ENCODE measurements around the gene PIP4K2C.
"Not testable (repeated sequence)": the region's sequence is repeated elsewhere in the genome, so short reads cannot be mapped to it uniquely, and the experiment has no call there.

The PIP4K2C gene

DNA sequence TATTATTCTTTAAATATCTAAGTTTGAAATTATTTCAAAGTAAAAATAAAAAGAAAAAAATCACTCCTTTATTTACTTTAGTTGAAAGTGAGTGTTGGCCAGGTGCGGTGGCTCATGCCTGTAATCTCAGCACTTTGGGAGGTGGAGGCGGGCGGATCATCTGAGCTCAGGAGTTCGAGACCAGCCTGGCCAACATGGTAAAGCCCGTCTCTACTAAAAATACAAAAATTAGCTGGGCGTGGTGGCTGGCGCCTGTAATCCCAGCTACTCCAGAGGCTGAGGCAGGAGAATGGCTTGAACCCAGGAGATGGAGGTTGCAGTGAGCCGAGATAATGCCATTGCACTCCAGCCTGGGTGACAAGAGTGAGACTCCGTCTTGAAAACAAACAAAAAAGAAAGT, 45.7 kb downstream of the PIP4K2C start:
- not testable (repeated sequence) for H3K56ac ChIP-seq (ENCODE audit: low read length); H3K4me3 ChIP-seq (ENCODE audit: low read length); H3K4ac ChIP-seq (ENCODE audit: low read depth, low read length); H2BK15ac ChIP-seq (replicated peaks; ENCODE audit: low read depth); H2AK5ac ChIP-seq (ENCODE audit: low read length); H3K27me3 ChIP-seq (ENCODE audit: insufficient read depth, low read length, poor library complexity); H3K23ac ChIP-seq (ENCODE audit: low read length); H3K4me1 ChIP-seq (ENCODE audit: control insufficient read depth, low read depth, low read length); H3K27ac ChIP-seq (ENCODE audit: low read depth, low read length); H3K9ac ChIP-seq (ENCODE audit: low read length); H3K18ac ChIP-seq (ENCODE audit: low read length); H3K79me2 ChIP-seq (ENCODE audit: control insufficient read depth, insufficient read depth, low read length); H3K79me1 ChIP-seq (ENCODE audit: low read length); DNase-seq; H2BK5ac ChIP-seq (ENCODE audit: low read length); H4K8ac ChIP-seq (ENCODE audit: low read depth, low read length); H4K5ac ChIP-seq (ENCODE audit: low read length); H2BK120ac ChIP-seq (ENCODE audit: low read depth, low read length); H3K4me2 ChIP-seq (ENCODE audit: low read length); H3K36me3 ChIP-seq (ENCODE audit: control insufficient read depth, insufficient read depth, low read length)
- no CpG with 5 or more reads among the region's 9 CpGs for WGBS (ENCODE audit: extremely low coverage, insufficient coverage, low lambda C conversion rate)

DNA sequence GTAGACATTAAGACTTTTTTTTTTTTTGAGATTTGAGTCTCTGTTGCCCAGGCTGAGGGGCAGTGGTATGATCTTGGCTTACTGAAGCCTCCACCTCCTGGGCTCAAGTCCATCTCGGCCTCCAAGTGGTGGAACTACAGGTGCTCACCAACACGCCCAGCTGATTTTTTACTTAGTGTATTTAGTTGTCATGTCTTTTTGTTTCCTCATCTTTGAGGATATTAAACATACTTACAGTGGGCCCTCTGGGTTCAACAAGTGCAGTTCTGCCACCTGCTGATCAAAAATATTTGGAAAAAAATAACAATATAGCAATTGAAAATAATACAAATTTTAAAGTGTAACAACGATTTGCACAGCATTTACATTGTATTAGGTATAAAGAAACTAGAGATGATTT, 46.4 kb downstream of the PIP4K2C start:
- no peak overlapping the region for H4K8ac ChIP-seq (ENCODE audit: low read depth, low read length)
- H3K18ac ChIP-seq (ENCODE audit: low read length): no peak overlapping the region
- H3K4me3 ChIP-seq (ENCODE audit: low read length): no peak overlapping the region
- H3K4me2 ChIP-seq (ENCODE audit: low read length): no peak overlapping the region
- no peaks in the 10 kb centered on the region for H3K4me1 ChIP-seq (ENCODE audit: control insufficient read depth, low read depth, low read length)
- no peak overlapping the region for H4K5ac ChIP-seq (ENCODE audit: low read length)
- no peaks in the 10 kb centered on the region for H3K27me3 ChIP-seq (ENCODE audit: insufficient read depth, low read length, poor library complexity)
- DNase-seq: no peak
- H3K4ac ChIP-seq (ENCODE audit: low read depth, low read length): no peak overlapping the region
- H2BK15ac ChIP-seq (replicated peaks; ENCODE audit: low read depth): no peak overlapping the region
- H2BK120ac ChIP-seq (ENCODE audit: low read depth, low read length): no peak overlapping the region
- H3K56ac ChIP-seq (ENCODE audit: low read length): no peak overlapping the region
- no peaks in the 10 kb centered on the region for H3K79me2 ChIP-seq (ENCODE audit: control insufficient read depth, insufficient read depth, low read length)
- no peak overlapping the region for H2BK5ac ChIP-seq (ENCODE audit: low read length)
- H3K27ac ChIP-seq (ENCODE audit: low read depth, low read length): no peak overlapping the region
- H3K36me3 ChIP-seq (ENCODE audit: control insufficient read depth, insufficient read depth, low read length): no peaks in the 10 kb centered on the region
- H3K79me1 ChIP-seq (ENCODE audit: low read length): no peaks in the 10 kb centered on the region
- H2AK5ac ChIP-seq (ENCODE audit: low read length): no peak overlapping the region
- H3K9ac ChIP-seq (ENCODE audit: low read length): no peak overlapping the region
- H3K23ac ChIP-seq (ENCODE audit: low read length): no peak overlapping the region
- no CpG with 5 or more reads among the region's 3 CpGs for WGBS (ENCODE audit: extremely low coverage, insufficient coverage, low lambda C conversion rate)

DNA sequence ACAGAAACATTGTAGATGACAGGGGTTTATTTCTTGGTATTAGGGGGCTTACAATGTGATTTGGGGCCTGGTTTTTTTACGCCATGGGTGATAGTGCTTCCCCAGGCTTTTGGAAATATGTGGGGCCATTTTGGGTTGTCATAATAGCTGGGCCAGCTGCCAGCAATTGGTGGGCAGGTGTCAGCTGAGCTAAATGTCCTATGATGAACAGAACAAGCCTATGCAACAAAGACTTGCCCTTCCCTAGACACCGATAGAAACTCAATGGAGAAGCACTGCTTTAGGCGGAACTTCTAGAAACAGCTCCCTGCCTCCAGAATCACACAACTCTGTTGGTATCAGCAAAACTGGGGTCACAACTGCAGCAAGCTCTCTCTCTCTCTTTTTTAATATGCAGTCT, 47.1 kb downstream of the PIP4K2C start:
- H4K5ac ChIP-seq (ENCODE audit: low read length): no peak overlapping the region
- H3K23ac ChIP-seq (ENCODE audit: low read length): no peak overlapping the region
- H3K27me3 ChIP-seq (ENCODE audit: insufficient read depth, low read length, poor library complexity): no peaks in the 10 kb centered on the region
- no CpG with 5 or more reads among the region's 3 CpGs for WGBS (ENCODE audit: extremely low coverage, insufficient coverage, low lambda C conversion rate)
- H2BK15ac ChIP-seq (replicated peaks; ENCODE audit: low read depth): no peak overlapping the region
- no peak overlapping the region for H3K9ac ChIP-seq (ENCODE audit: low read length)
- no peaks in the 10 kb centered on the region for H3K79me2 ChIP-seq (ENCODE audit: control insufficient read depth, insufficient read depth, low read length)
- H3K4me3 ChIP-seq (ENCODE audit: low read length): no peak overlapping the region
- H2BK120ac ChIP-seq (ENCODE audit: low read depth, low read length): no peak overlapping the region
- H3K18ac ChIP-seq (ENCODE audit: low read length): no peak overlapping the region
- H3K56ac ChIP-seq (ENCODE audit: low read length): no peak overlapping the region
- H4K8ac ChIP-seq (ENCODE audit: low read depth, low read length): no peak overlapping the region
- DNase-seq: no peak
- no peak overlapping the region for H2BK5ac ChIP-seq (ENCODE audit: low read length)
- no peak overlapping the region for H3K27ac ChIP-seq (ENCODE audit: low read depth, low read length)
- no peaks in the 10 kb centered on the region for H3K36me3 ChIP-seq (ENCODE audit: control insufficient read depth, insufficient read depth, low read length)
- no peaks in the 10 kb centered on the region for H3K4me1 ChIP-seq (ENCODE audit: control insufficient read depth, low read depth, low read length)
- H3K79me1 ChIP-seq (ENCODE audit: low read length): no peaks in the 10 kb centered on the region
- H3K4me2 ChIP-seq (ENCODE audit: low read length): no peak overlapping the region
- no peak overlapping the region for H2AK5ac ChIP-seq (ENCODE audit: low read length)
- H3K4ac ChIP-seq (ENCODE audit: low read depth, low read length): no peak overlapping the region

DNA sequence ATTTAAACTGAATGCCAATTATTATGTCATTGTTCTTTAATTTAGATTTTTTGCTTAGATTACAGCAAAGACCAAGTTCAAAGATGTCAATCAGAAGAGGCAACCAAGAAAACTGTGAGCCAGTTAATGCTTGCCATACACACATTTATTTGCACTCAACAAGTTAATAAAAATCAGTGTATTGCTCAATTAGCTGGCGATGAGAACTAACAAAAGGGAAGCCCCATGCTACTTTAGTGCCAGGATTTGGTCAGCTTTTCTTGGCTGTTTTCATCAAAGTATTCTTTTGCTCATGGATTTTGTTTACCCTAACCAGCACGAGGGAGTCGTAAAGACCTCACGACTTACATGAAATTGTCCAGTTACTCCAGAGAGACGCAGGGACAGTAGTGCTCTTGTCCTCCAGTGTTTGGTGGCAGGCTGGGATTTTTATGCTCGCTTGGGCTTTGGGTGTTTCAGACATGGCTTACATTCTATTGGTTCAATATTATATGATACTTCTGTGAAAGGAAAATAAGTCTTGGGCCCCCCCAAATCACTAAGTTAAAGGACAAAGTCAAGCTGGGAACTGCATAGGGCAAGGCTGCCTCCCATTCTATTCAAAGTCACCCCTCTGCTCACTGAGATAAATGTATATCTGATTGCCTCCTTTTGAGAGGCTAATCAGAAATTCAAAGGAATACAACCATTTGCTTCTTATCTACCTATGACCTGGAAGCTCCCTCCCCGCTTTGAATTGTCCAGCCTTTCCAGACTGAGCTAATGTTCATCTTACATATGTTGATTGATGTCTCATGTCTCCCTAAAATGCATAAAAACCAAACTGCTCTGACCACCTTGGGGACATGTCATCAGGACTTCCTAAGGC, 49.4 kb downstream of the PIP4K2C start:
- H3K4me2 ChIP-seq (ENCODE audit: low read length): no peak overlapping the region
- no peaks in the 10 kb centered on the region for H3K79me2 ChIP-seq (ENCODE audit: control insufficient read depth, insufficient read depth, low read length)
- H3K4me3 ChIP-seq (ENCODE audit: low read length): no peak overlapping the region
- H3K27ac ChIP-seq (ENCODE audit: low read depth, low read length): no peak overlapping the region
- no peaks in the 10 kb centered on the region for H3K4me1 ChIP-seq (ENCODE audit: control insufficient read depth, low read depth, low read length)
- H2BK15ac ChIP-seq (replicated peaks; ENCODE audit: low read depth): no peak overlapping the region
- no peak overlapping the region for H2BK120ac ChIP-seq (ENCODE audit: low read depth, low read length)
- no peak overlapping the region for H3K9ac ChIP-seq (ENCODE audit: low read length)
- no peaks in the 10 kb centered on the region for H3K27me3 ChIP-seq (ENCODE audit: insufficient read depth, low read length, poor library complexity)
- no peak overlapping the region for H3K23ac ChIP-seq (ENCODE audit: low read length)
- no peak overlapping the region for H4K5ac ChIP-seq (ENCODE audit: low read length)
- no peak overlapping the region for H2BK5ac ChIP-seq (ENCODE audit: low read length)
- no peak overlapping the region for H3K18ac ChIP-seq (ENCODE audit: low read length)
- H3K56ac ChIP-seq (ENCODE audit: low read length): no peak overlapping the region
- H4K8ac ChIP-seq (ENCODE audit: low read depth, low read length): no peak overlapping the region
- DNase-seq: no peak
- no peak overlapping the region for H3K4ac ChIP-seq (ENCODE audit: low read depth, low read length)
- H3K79me1 ChIP-seq (ENCODE audit: low read length): no peaks in the 10 kb centered on the region
- H2AK5ac ChIP-seq (ENCODE audit: low read length): no peak overlapping the region
- WGBS (ENCODE audit: extremely low coverage, insufficient coverage, low lambda C conversion rate): no CpG with 5 or more reads among the region's 7 CpGs
- H3K36me3 ChIP-seq (ENCODE audit: control insufficient read depth, insufficient read depth, low read length): no peaks in the 10 kb centered on the region

DNA sequence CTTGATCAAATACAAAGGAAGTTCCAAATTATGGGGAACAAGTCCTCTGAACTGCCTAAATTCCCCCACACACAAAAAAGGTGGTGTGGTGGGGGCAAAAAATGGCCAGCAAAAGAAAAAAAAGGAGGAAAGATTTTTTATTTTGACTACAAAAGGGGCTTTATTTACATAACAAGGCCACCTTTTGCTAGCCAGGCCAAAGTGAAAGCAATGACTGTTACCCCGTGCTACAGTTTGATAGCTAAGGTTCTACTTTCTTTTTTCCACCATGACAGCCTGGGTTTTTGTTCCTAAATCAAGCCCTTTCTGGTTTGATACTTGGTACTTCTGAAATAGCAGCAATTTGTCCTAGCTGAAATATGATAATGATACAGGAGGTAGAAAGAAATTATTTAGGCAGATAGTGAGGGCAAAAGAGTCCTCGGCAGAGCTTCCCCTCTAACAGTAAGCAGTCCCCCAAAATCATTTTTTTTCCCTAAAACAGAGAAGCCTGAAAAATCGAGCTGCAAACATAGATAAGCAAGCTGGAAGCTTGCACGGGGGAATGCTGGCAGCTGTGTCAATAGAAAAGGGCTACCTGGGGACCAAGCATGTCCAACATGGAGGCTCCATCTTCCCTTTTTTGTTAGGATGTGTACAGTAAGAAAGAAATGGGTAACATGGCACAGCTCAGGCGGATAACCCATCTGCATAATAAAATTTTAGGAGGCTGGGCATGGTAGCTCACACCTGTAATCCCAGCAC, 50.9 kb downstream of the PIP4K2C start:
- no peak for DNase-seq
- H3K4ac ChIP-seq (ENCODE audit: low read depth, low read length): no peak overlapping the region
- H2BK15ac ChIP-seq (replicated peaks; ENCODE audit: low read depth): no peak overlapping the region
- no peak overlapping the region for H2BK120ac ChIP-seq (ENCODE audit: low read depth, low read length)
- no peaks in the 10 kb centered on the region for H3K27me3 ChIP-seq (ENCODE audit: insufficient read depth, low read length, poor library complexity)
- no peak overlapping the region for H3K4me3 ChIP-seq (ENCODE audit: low read length)
- no CpG with 5 or more reads among the region's 5 CpGs for WGBS (ENCODE audit: extremely low coverage, insufficient coverage, low lambda C conversion rate)
- H4K8ac ChIP-seq (ENCODE audit: low read depth, low read length): no peak overlapping the region
- H3K56ac ChIP-seq (ENCODE audit: low read length): no peak overlapping the region
- H3K23ac ChIP-seq (ENCODE audit: low read length): no peak overlapping the region
- no peak overlapping the region for H4K5ac ChIP-seq (ENCODE audit: low read length)
- no peak overlapping the region for H3K9ac ChIP-seq (ENCODE audit: low read length)
- no peak overlapping the region for H2BK5ac ChIP-seq (ENCODE audit: low read length)
- no peaks in the 10 kb centered on the region for H3K79me1 ChIP-seq (ENCODE audit: low read length)
- no peak overlapping the region for H2AK5ac ChIP-seq (ENCODE audit: low read length)
- H3K27ac ChIP-seq (ENCODE audit: low read depth, low read length): no peak overlapping the region
- H3K18ac ChIP-seq (ENCODE audit: low read length): no peak overlapping the region
- H3K4me1 ChIP-seq (ENCODE audit: control insufficient read depth, low read depth, low read length): no peaks in the 10 kb centered on the region
- H3K36me3 ChIP-seq (ENCODE audit: control insufficient read depth, insufficient read depth, low read length): no peaks in the 10 kb centered on the region
- no peak overlapping the region for H3K4me2 ChIP-seq (ENCODE audit: low read length)
- H3K79me2 ChIP-seq (ENCODE audit: control insufficient read depth, insufficient read depth, low read length): no peaks in the 10 kb centered on the region

Measured in mesendoderm (in vitro differentiated cells).